DND-41 (cell line): ENCODE results near the gene PKP2.

Experiments used
- EZH2 ChIP-seq: IDR thresholded peaks from 3 replicates; pipeline ENCODE4 v1.6.1; 2012; ENCODE audit warnings: borderline replicate concordance, low read depth, mild to moderate bottlenecking, moderate library complexity, low read length, inconsistent platforms; ENCODE audit not compliant: severe bottlenecking
- TF ChIP-seq, protein P1 (sequence below): IDR thresholded peaks from 2 replicates; pipeline ENCODE4 v1.5.1; 2012; ENCODE audit warnings: borderline replicate concordance, low read length, moderate library complexity, mild to moderate bottlenecking; ENCODE audit not compliant: poor library complexity, severe bottlenecking; ENCODE audit errors: extremely low read depth

DNA sequence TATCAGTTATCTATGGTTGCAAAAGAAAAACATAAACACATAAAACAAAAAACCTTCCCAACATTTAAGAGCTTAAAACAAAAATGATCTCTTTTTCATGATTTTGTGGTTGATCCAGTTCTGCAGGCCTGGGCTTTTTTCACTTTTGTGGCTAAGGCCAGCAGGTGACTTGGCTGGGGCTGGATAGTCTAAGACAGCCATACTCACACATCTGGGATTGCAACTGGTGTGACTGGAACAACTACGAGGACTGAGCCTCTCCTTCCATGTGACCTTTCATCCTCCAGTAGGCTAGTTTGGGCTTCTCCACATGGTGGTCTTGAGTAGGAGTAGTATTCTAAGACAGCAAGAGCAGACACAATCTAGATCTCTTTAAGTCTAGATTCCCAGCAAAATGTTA is 7.2 kb upstream of the PKP2 start:
- TF ChIP-seq, protein P1, sequence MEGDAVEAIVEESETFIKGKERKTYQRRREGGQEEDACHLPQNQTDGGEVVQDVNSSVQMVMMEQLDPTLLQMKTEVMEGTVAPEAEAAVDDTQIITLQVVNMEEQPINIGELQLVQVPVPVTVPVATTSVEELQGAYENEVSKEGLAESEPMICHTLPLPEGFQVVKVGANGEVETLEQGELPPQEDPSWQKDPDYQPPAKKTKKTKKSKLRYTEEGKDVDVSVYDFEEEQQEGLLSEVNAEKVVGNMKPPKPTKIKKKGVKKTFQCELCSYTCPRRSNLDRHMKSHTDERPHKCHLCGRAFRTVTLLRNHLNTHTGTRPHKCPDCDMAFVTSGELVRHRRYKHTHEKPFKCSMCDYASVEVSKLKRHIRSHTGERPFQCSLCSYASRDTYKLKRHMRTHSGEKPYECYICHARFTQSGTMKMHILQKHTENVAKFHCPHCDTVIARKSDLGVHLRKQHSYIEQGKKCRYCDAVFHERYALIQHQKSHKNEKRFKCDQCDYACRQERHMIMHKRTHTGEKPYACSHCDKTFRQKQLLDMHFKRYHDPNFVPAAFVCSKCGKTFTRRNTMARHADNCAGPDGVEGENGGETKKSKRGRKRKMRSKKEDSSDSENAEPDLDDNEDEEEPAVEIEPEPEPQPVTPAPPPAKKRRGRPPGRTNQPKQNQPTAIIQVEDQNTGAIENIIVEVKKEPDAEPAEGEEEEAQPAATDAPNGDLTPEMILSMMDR = no peak
- no peak for TF ChIP-seq EZH2
